ACC112 (cell line): ENCODE data around the gene PSMB8.
"Not testable (repeated sequence)": the region's sequence is repeated elsewhere in the genome, so short reads cannot be mapped to it uniquely, and the experiment has no call there.

Experiments
- H2AFZ ChIP-seq: fragments of 200-600 bp; sonication (generic); one replicate; pipeline ENCODE4 v1.6.0; 2017; ENCODE audit warnings: antibody characterized with exemption, low read length; ENCODE audit not compliant: unreplicated experiment
- H3K27ac ChIP-seq: fragments of 200-600 bp; sonication (generic); 2 replicates; pipeline ENCODE4 v1.5.1; 2014; ENCODE audit warnings: low read depth, mild to moderate bottlenecking, antibody characterized with exemption, low read length, moderate library complexity
- H3K27me3 ChIP-seq: fragments of 200-600 bp; sonication (generic); 2 replicates; pipeline ENCODE4 v1.6.1; 2014; ENCODE audit warnings: mild to moderate bottlenecking, antibody characterized with exemption, low read length, moderate library complexity, mixed read lengths; ENCODE audit not compliant: insufficient read depth
- H3K36me3 ChIP-seq: fragments of 200-600 bp; sonication (generic); 2 replicates; pipeline ENCODE4 v1.6.1; 2016; ENCODE audit warnings: mild to moderate bottlenecking, antibody characterized with exemption, low read length, moderate library complexity, mixed read lengths; ENCODE audit not compliant: insufficient read depth
- H3K4me1 ChIP-seq: fragments of 200-600 bp; sonication (generic); one replicate; pipeline ENCODE4 v1.6.1; 2016; ENCODE audit warnings: low read length, mixed read lengths; ENCODE audit not compliant: insufficient read depth, unreplicated experiment, control insufficient read depth
- H3K4me3 ChIP-seq: fragments of 200-600 bp; sonication (generic); 2 replicates; pipeline ENCODE4 v1.5.1; 2014; ENCODE audit warnings: mild to moderate bottlenecking, low read depth, low read length
- H3K79me2 ChIP-seq: fragments of 200-600 bp; sonication (generic); one replicate; pipeline ENCODE4 v1.6.0; 2016; ENCODE audit warnings: low read length; ENCODE audit not compliant: control insufficient read depth, unreplicated experiment, insufficient read depth

Gene PSMB8

DNA sequence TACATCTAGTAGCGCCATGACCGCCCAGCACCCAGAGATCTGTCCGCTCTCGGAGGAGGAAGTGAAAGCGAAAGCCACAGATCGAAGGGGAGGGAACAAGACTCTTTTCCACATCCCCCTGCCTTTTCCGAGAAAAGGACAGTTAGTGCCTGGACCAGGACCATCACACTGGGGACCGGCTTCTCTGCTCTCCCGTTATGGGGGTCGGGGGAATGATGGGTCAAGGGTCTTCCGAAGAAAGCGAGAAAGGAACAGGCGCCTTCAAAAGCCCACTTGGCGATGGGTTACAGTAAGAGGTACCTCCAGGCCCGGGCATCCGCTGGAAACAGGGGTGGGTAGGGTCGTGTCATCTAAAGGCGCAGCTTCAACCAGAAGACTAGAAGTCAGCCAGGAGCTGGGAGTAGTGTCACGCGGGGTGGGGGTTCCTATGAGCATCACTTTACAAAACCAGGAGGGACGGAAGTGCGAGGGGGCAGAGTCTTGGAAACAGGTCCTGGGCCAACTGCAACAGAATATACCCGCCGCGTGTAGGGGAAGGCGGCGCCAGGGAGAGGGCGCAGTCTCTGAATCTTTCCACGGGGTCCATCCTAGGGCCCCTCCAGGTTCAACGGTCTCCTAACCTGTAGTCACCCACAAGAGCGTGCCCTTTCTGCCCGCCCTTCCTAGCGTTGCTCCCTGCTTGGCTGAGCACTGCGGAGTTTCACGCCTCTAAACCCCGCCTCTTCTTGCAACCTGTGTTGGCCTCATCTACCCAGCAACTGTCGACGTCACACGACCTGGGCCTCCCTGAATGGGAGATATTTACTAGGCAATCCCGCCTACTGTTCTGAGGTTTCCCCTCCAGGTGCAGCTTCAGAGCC, at the start of gene PSMB8:
TSS of gene PSMB8 (minus strand) at position 69 of the 860 bp plus-strand sequence. CDS start at position 18, 51 bp downstream.
- Histone ChIP-seq H2AFZ (peak within 1 kb of the TSS; percentile 54), H3K27ac (peak within 1 kb of the TSS; percentile 87), H3K4me3 (peak within 1 kb of the TSS; percentile 95), H3K79me2 (peaks cover 32% of the 10 kb centered on the region), H3K36me3 (peaks cover 44% of the 10 kb centered on the region), H3K27me3 (no peaks in the 10 kb centered on the region), H3K4me1 (peaks cover 21% of the 10 kb centered on the region)

DNA sequence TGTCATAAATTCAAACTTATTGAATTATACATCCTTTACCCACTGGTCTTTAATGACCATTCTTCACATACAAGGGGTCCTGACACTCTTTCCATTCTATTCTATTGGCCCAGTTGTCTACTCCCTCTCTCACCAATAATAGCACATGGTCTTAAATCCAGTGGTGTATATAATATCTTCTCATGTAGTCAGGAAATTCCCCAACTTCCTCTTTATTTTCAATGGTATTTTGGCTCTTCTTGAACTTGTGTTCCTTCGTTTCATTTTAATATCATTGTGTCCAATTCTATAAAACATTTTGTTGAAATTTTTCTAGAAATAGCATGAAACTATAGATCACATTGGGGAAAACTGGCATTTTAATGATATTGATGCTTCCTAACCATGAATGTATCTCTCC, 47.0 kb upstream of the PSMB8 start:
- H3K79me2 ChIP-seq, result peaks cover 10% of the 10 kb centered on the region
- H3K36me3 ChIP-seq, result no peaks in the 10 kb centered on the region
- no peak overlapping the region for H2AFZ ChIP-seq
- no peak overlapping the region for H3K27ac ChIP-seq
- H3K4me3 ChIP-seq, result no peak overlapping the region
- H3K4me1 ChIP-seq, result peaks cover 30% of the 10 kb centered on the region
- no peaks in the 10 kb centered on the region for H3K27me3 ChIP-seq

DNA sequence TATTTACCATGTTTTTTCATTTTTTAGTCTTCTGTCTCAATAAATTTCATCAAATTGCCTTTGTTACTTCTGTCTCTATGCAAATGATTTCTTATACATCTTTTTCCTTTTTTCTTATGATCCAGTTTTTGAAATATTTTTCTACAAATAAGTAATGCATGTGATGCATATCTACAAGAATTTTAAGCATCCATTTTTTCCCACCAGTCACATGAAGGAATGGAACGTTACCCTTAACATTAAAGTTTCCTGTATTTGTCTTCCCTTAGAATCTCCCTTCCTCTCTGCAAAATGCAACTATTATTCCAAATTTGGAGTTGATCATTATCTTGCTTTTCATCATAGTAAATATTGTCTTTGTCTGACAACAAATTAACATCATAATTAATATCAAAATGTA, 45.7 kb upstream of the PSMB8 start:
- Histone ChIP-seq H3K27me3 (no peaks in the 10 kb centered on the region), H3K4me3 (no peak overlapping the region), H3K36me3 (no peaks in the 10 kb centered on the region), H3K27ac (no peak overlapping the region), H2AFZ (no peak overlapping the region), H3K4me1 (peaks cover 26% of the 10 kb centered on the region), H3K79me2 (no peaks in the 10 kb centered on the region)

DNA sequence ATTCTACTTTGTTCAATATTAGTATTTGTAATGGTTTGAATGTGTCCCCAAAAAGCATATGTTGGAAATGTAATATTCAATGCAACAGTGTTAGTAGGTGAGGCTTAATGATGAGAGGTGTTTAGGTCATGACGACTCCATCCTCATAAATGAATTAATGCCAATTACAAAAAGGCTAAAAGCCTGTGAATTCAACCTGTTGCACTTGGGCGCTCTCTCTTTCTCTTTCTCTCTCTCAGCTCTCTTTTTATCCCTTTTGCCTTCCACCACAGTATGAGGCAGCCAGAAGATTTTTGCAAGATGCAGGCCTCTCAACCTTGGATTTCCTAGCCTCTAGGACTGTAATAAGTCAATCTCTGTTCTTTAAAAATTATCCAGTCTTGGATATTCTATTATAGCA, 44.7 kb upstream of the PSMB8 start:
- Histone ChIP-seq H3K27ac (no peak overlapping the region), H3K79me2 (no peaks in the 10 kb centered on the region), H3K27me3 (no peaks in the 10 kb centered on the region), H2AFZ (no peak overlapping the region), H3K4me3 (no peak overlapping the region), H3K4me1 (peaks cover 34% of the 10 kb centered on the region), H3K36me3 (no peaks in the 10 kb centered on the region)

DNA sequence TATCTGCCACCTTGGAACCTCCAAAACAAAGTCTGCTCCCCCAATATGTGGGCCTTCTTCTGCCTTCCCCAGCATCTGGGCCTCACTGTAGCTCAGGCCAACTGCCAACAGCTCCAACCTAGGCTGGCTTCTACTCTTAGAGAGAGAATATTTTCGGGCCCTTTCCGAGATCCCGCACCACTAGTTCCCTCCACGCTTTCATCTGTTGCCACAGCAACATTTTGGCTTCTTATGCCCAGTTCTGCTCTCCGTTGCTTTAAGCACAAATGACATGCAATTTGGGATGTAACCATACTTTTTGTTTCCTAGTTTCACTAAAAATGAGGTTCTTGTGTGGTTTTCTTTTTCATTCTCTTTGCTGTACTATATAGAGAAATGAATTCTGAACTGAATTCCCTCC, 43.8 kb upstream of the PSMB8 start:
- peak overlapping the region; percentile 40; the same call in 1 of the 2 replicates for H3K27ac ChIP-seq
- H3K4me1 ChIP-seq, result peaks cover 44% of the 10 kb centered on the region
- H2AFZ ChIP-seq, result peak overlapping the region; percentile 40
- H3K36me3 ChIP-seq, result no peaks in the 10 kb centered on the region
- no peaks in the 10 kb centered on the region for H3K27me3 ChIP-seq
- no peaks in the 10 kb centered on the region for H3K79me2 ChIP-seq
- no peak overlapping the region for H3K4me3 ChIP-seq

DNA sequence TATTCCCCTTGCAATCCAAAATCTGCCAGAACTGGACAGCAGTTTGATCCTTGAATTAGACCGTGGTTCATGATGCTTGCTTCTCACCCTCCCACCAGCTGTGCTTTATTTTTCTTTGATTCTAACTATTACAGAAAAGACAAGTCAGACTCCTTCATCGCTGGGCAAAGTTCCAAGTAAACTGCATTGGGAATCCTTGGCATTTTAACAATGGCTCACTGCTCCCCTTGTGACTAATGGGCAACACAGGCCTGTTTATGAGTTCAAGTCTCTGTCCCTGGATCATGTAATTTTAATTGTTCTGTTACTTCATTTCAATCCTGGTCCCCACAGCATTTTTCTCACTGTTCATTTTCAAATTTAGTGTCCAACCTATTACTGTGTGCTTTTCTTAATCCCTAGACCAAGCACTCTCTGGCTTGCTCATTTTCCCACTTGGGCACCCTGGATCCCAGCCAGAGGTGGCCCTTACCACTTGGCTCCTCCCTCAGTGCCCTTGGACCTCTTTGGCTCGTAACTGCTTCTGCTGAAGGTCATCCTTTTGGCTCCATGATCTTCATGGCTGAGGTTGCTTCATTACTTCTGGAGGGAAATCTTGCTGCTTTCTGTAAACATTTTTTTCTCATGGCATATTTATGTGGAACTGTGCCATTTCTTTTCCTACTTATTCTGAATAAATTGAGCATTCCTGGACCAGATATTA, 43.0 kb upstream of the PSMB8 start:
- Histone ChIP-seq H3K4me1 (peaks cover 50% of the 10 kb centered on the region), H2AFZ (no peak overlapping the region), H3K27me3 (no peaks in the 10 kb centered on the region), H3K4me3 (no peak overlapping the region), H3K79me2 (no peaks in the 10 kb centered on the region), H3K27ac (peak overlapping the region; percentile 40), H3K36me3 (no peaks in the 10 kb centered on the region)

DNA sequence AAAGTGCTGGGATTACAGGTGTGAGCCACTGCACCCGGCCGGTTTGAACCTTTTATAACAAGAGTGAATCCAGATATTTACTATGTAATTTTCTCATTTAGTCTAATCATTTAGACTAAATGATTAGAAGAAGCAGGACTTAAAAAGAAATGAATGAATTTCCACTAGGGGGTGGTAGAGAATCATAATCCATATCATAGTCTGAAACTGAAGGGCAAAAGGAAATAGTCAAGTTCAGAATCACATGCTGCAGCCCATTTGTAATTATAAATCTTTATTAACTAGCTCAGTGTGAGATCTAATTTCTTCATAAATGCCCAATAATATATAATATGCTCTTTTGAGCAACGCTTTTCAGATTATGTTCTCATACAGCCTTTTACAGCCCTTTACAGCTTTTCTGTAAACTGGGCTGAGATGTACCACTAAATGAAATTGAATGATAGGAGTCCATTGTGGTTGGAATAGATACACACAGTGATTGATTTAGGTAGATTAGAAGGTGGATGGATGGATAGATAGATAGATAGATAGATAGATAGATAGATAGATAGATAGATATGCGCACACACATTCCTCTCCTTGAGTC, 41.9 kb upstream of the PSMB8 start:
- no peak overlapping the region for H2AFZ ChIP-seq
- H3K4me3 ChIP-seq, result no peak overlapping the region
- H3K4me1 ChIP-seq, result peaks cover 51% of the 10 kb centered on the region
- no peaks in the 10 kb centered on the region for H3K36me3 ChIP-seq
- H3K27ac ChIP-seq, result no peak overlapping the region
- H3K79me2 ChIP-seq, result no peaks in the 10 kb centered on the region
- no peaks in the 10 kb centered on the region for H3K27me3 ChIP-seq

DNA sequence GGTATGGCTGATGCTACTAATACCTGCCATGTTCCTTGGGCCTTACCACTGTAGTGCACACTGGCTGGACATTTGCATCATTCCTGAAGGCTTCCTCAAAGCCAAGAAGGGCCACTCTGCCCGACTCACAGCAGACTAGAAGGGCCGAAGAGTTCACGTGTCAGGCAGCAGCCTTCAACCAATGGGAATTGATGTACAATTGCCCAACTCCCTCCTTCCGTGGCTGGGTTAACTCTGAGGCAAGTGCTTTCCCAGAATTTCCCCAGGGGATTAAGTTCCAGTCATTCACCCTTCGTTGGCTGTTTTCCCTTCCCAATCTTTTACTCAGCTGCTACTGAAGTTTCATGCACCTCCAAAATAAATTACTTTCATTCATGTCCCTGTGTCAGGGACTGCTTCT, 39.9 kb upstream of the PSMB8 start:
- H3K4me3 ChIP-seq, result 0 out of 2 replicates have a peak overlapping the region, but pooled peaks have one; percentile 14
- no peaks in the 10 kb centered on the region for H3K27me3 ChIP-seq
- H3K79me2 ChIP-seq, result no peaks in the 10 kb centered on the region
- H2AFZ ChIP-seq, result peak overlapping the region; percentile 16
- no peaks in the 10 kb centered on the region for H3K36me3 ChIP-seq
- H3K27ac ChIP-seq, result peak overlapping the region; percentile 82
- peaks cover 44% of the 10 kb centered on the region for H3K4me1 ChIP-seq

DNA sequence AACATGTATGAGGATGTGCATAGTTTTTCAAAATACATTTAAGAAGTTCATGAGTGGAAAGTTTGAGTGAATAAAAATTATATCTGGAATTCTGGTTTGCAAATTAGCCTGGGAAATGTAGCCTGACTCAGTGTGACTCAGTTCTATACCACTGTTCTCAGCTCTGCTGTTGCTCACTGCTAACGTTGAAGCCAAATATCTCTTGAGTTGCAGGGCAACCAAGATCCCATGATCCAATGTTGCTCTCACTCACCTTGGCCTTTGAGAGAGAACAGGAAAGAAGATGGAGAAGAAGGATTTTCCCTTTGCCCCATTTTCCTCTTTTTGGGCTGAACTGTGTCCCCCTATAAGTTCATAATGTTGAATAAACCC, 39.0 kb upstream of the PSMB8 start:
- H3K4me3 ChIP-seq, result no peak overlapping the region
- peaks cover 44% of the 10 kb centered on the region for H3K4me1 ChIP-seq

DNA sequence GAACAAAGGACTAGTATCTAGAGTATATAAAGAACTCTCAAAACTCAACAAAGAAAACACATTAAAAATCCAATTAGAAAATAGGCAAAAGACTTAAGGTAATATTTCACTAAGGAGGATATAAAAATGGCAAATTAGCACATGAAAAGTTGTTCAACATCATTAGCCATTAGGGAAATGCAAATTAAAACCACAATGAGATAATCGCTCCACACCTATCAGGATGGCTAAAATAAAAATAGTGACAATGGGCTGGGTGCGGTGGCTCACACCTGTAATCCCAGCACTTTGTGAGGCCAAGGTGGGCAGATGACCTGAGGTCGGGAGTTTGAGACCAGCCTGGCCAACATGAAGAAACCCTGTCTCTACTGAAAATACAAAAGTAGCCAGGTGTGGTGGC, 37.1 kb upstream of the PSMB8 start:
- H3K27ac ChIP-seq, H3K79me2 ChIP-seq, H2AFZ ChIP-seq, H3K36me3 ChIP-seq, H3K27me3 ChIP-seq, H3K4me3 ChIP-seq: not testable (repeated sequence)
- peaks cover 27% of the 10 kb centered on the region for H3K4me1 ChIP-seq

More for the DNA sequence above, 39.0 kb upstream of the PSMB8 start:
- Histone ChIP-seq H3K79me2 (no peaks in the 10 kb centered on the region), H3K27ac (peak overlapping the region; percentile 82), H3K36me3 (no peaks in the 10 kb centered on the region), H2AFZ (no peak overlapping the region), H3K27me3 (no peaks in the 10 kb centered on the region)
